Fibroblast of mammary gland (primary cell): Measurements from ENCODE around the gene FGF11.

ENCODE experiments used
- DNase-seq: peaks from one replicate; pipeline ENCODE4 v3.0.0-alpha.2; 2010; ENCODE audit warnings: low read depth
- H3K4me3 ChIP-seq: 2 replicates; pipeline ENCODE4 v1.5.1; 2011; ENCODE audit warnings: low read depth, mild to moderate bottlenecking, low read length, moderate library complexity; ENCODE audit not compliant: control insufficient read depth
- CTCF ChIP-seq: conservative IDR thresholded peaks from 2 replicates; pipeline ENCODE4 v1.5.1; 2011; ENCODE audit warnings: low read depth, low read length, inconsistent platforms; ENCODE audit not compliant: control insufficient read depth, insufficient read depth

The FGF11 gene

GRCh38 chr17:7429722-7430121, 9.6 kb upstream of the FGF11 start:
- no peak for TF ChIP-seq CTCF
- no peak for DNase-seq

GRCh38 chr17:7431231-7431630, 8.1 kb upstream of the FGF11 start:
- no peak for TF ChIP-seq CTCF
- H3K4me3 ChIP-seq = no peak overlapping the region
- no peak for DNase-seq

More at GRCh38 chr17:7429722-7430121, 9.6 kb upstream of the FGF11 start:
- H3K4me3 ChIP-seq = no peak overlapping the region

- H3K4me3 ChIP-seq = no peak overlapping the region
- no peak for DNase-seq
- no peak for TF ChIP-seq CTCF
These were observed 7.0 kb upstream of the FGF11 start for GRCh38 chr17:7432296-7432695.

GRCh38 chr17:7435676-7436555, 3.4 kb upstream of the FGF11 start:
- TF ChIP-seq CTCF = no peak
- H3K4me3 ChIP-seq = peak overlapping the region; percentile 20
- no peak for DNase-seq

GRCh38 chr17:7436556-7437368, 2.5 kb upstream of the FGF11 start:
- peak; percentile 68 for DNase-seq

More at GRCh38 chr17:7436556-7437368, 2.5 kb upstream of the FGF11 start:
- H3K4me3 ChIP-seq = peak overlapping the region; percentile 12
- no peak for TF ChIP-seq CTCF
